Measurements from ENCODE around the gene NOTCH4.
"Not testable (repeated sequence)": the region's sequence is repeated elsewhere in the genome, so short reads cannot be mapped to it uniquely, and the experiment has no call there.

The NOTCH4 gene

GRCh38 chr6:32215617-32216016 is 8.2 kb downstream of the NOTCH4 start:
- H3K9ac ChIP-seq (ENCODE audit: low read depth, low read length): no peak overlapping the region
- no peak overlapping the region for H3K4me2 ChIP-seq (ENCODE audit: low read length)
- peaks cover 34% of the 10 kb centered on the region for H3K27me3 ChIP-seq (ENCODE audit: control insufficient read depth, insufficient read depth, low read length)
- H3K4me3 ChIP-seq (ENCODE audit: low read length): no peak overlapping the region
- no peaks in the 10 kb centered on the region for H3K36me3 ChIP-seq (ENCODE audit: insufficient read depth, low read length)
- H3K4me1 ChIP-seq (ENCODE audit: control insufficient read depth, insufficient read depth, low read length): no peaks in the 10 kb centered on the region
- no peaks in the 10 kb centered on the region for H3K9me3 ChIP-seq (replicated peaks; ENCODE audit: low read length)

GRCh38 chr6:32214126-32214525 is 9.7 kb downstream of the NOTCH4 start:
- H3K4me1 ChIP-seq (ENCODE audit: control insufficient read depth, insufficient read depth, low read length): no peaks in the 10 kb centered on the region
- peaks cover 25% of the 10 kb centered on the region for H3K27me3 ChIP-seq (ENCODE audit: control insufficient read depth, insufficient read depth, low read length)
- H3K36me3 ChIP-seq (ENCODE audit: insufficient read depth, low read length): no peaks in the 10 kb centered on the region
- no peak overlapping the region for H3K4me3 ChIP-seq (ENCODE audit: low read length)
- no peaks in the 10 kb centered on the region for H3K9me3 ChIP-seq (replicated peaks; ENCODE audit: low read length)
- no peak overlapping the region for H3K9ac ChIP-seq (ENCODE audit: low read depth, low read length)
- H3K4me2 ChIP-seq (ENCODE audit: low read length): no peak overlapping the region

GRCh38 chr6:32213649-32214048 is 10.2 kb downstream of the NOTCH4 start:
- H3K4me1 ChIP-seq (ENCODE audit: control insufficient read depth, insufficient read depth, low read length): no peaks in the 10 kb centered on the region
- no peak overlapping the region for H3K4me3 ChIP-seq (ENCODE audit: low read length)
- H3K4me2 ChIP-seq (ENCODE audit: low read length): no peak overlapping the region
- H3K36me3 ChIP-seq (ENCODE audit: insufficient read depth, low read length): no peaks in the 10 kb centered on the region
- no peaks in the 10 kb centered on the region for H3K9me3 ChIP-seq (replicated peaks; ENCODE audit: low read length)
- H3K9ac ChIP-seq (ENCODE audit: low read depth, low read length): no peak overlapping the region
- H3K27me3 ChIP-seq (ENCODE audit: control insufficient read depth, insufficient read depth, low read length): peaks cover 27% of the 10 kb centered on the region

GRCh38 chr6:32212076-32212760 is 11.6 kb downstream of the NOTCH4 start:
- Histone ChIP-seq H3K4me3 (ENCODE audit: low read length) (no peak overlapping the region), H3K27me3 (ENCODE audit: control insufficient read depth, insufficient read depth, low read length) (peaks cover 22% of the 10 kb centered on the region)

GRCh38 chr6:32211432-32211831 is 12.4 kb downstream of the NOTCH4 start:
- peaks cover 22% of the 10 kb centered on the region for H3K27me3 ChIP-seq (ENCODE audit: control insufficient read depth, insufficient read depth, low read length)
- H3K36me3 ChIP-seq (ENCODE audit: insufficient read depth, low read length); H3K4me2 ChIP-seq (ENCODE audit: low read length); H3K4me1 ChIP-seq (ENCODE audit: control insufficient read depth, insufficient read depth, low read length); H3K9me3 ChIP-seq (replicated peaks; ENCODE audit: low read length); H3K9ac ChIP-seq (ENCODE audit: low read depth, low read length); H3K4me3 ChIP-seq (ENCODE audit: low read length): not testable (repeated sequence)

More at GRCh38 chr6:32212076-32212760, 11.6 kb downstream of the NOTCH4 start:
- Histone ChIP-seq H3K4me2 (ENCODE audit: low read length) (no peak overlapping the region), H3K36me3 (ENCODE audit: insufficient read depth, low read length) (no peaks in the 10 kb centered on the region), H3K9me3 (replicated peaks; ENCODE audit: low read length) (no peaks in the 10 kb centered on the region), H3K9ac (ENCODE audit: low read depth, low read length) (no peak overlapping the region), H3K4me1 (ENCODE audit: control insufficient read depth, insufficient read depth, low read length) (no peaks in the 10 kb centered on the region)

- Histone ChIP-seq H3K4me3 (ENCODE audit: low read length) (no peak overlapping the region), H3K36me3 (ENCODE audit: insufficient read depth, low read length) (no peaks in the 10 kb centered on the region), H3K9me3 (replicated peaks; ENCODE audit: low read length) (no peaks in the 10 kb centered on the region)
Measured at GRCh38 chr6:32210191-32210601, 13.7 kb downstream of the NOTCH4 start.

GRCh38 chr6:32208996-32209395 is 14.9 kb downstream of the NOTCH4 start:
- H3K27me3 ChIP-seq (ENCODE audit: control insufficient read depth, insufficient read depth, low read length): peaks cover 20% of the 10 kb centered on the region
- no peak overlapping the region for H3K9ac ChIP-seq (ENCODE audit: low read depth, low read length)
- no peaks in the 10 kb centered on the region for H3K9me3 ChIP-seq (replicated peaks; ENCODE audit: low read length)
- no peaks in the 10 kb centered on the region for H3K4me1 ChIP-seq (ENCODE audit: control insufficient read depth, insufficient read depth, low read length)
- H3K36me3 ChIP-seq (ENCODE audit: insufficient read depth, low read length): no peaks in the 10 kb centered on the region
- no peak overlapping the region for H3K4me2 ChIP-seq (ENCODE audit: low read length)
- H3K4me3 ChIP-seq (ENCODE audit: low read length): no peak overlapping the region

More at GRCh38 chr6:32210191-32210601, 13.7 kb downstream of the NOTCH4 start:
- Histone ChIP-seq H3K27me3 (ENCODE audit: control insufficient read depth, insufficient read depth, low read length) (peaks cover 18% of the 10 kb centered on the region), H3K9ac (ENCODE audit: low read depth, low read length) (no peak overlapping the region), H3K4me2 (ENCODE audit: low read length) (no peak overlapping the region), H3K4me1 (ENCODE audit: control insufficient read depth, insufficient read depth, low read length) (no peaks in the 10 kb centered on the region)

- Histone ChIP-seq H3K9me3 (replicated peaks; ENCODE audit: low read length) (no peaks in the 10 kb centered on the region), H3K4me2 (ENCODE audit: low read length) (no peak overlapping the region), H3K36me3 (ENCODE audit: insufficient read depth, low read length) (no peaks in the 10 kb centered on the region), H3K9ac (ENCODE audit: low read depth, low read length) (no peak overlapping the region), H3K27me3 (ENCODE audit: control insufficient read depth, insufficient read depth, low read length) (peaks cover 18% of the 10 kb centered on the region), H3K4me1 (ENCODE audit: control insufficient read depth, insufficient read depth, low read length) (no peaks in the 10 kb centered on the region), H3K4me3 (ENCODE audit: low read length) (no peak overlapping the region)
Measured at GRCh38 chr6:32204268-32204715, 19.6 kb downstream of the NOTCH4 start.

GRCh38 chr6:32203426-32204267 is 20.2 kb downstream of the NOTCH4 start:
- H3K4me3 ChIP-seq (ENCODE audit: low read length): no peak overlapping the region
- H3K9me3 ChIP-seq (replicated peaks; ENCODE audit: low read length): no peaks in the 10 kb centered on the region
- no peaks in the 10 kb centered on the region for H3K36me3 ChIP-seq (ENCODE audit: insufficient read depth, low read length)

GRCh38 chr6:32202186-32202585 is 21.7 kb downstream of the NOTCH4 start:
- no peak overlapping the region for H3K9ac ChIP-seq (ENCODE audit: low read depth, low read length)
- no peak overlapping the region for H3K4me2 ChIP-seq (ENCODE audit: low read length)
- no peaks in the 10 kb centered on the region for H3K36me3 ChIP-seq (ENCODE audit: insufficient read depth, low read length)
- peaks cover 13% of the 10 kb centered on the region for H3K27me3 ChIP-seq (ENCODE audit: control insufficient read depth, insufficient read depth, low read length)
- H3K4me3 ChIP-seq (ENCODE audit: low read length): no peak overlapping the region
- H3K9me3 ChIP-seq (replicated peaks; ENCODE audit: low read length): no peaks in the 10 kb centered on the region
- peaks cover under 1% of the 10 kb centered on the region for H3K4me1 ChIP-seq (ENCODE audit: control insufficient read depth, insufficient read depth, low read length)

More at GRCh38 chr6:32203426-32204267, 20.2 kb downstream of the NOTCH4 start:
- no peaks in the 10 kb centered on the region for H3K4me1 ChIP-seq (ENCODE audit: control insufficient read depth, insufficient read depth, low read length)
- H3K4me2 ChIP-seq (ENCODE audit: low read length): no peak overlapping the region
- H3K27me3 ChIP-seq (ENCODE audit: control insufficient read depth, insufficient read depth, low read length): peaks cover 15% of the 10 kb centered on the region
- no peak overlapping the region for H3K9ac ChIP-seq (ENCODE audit: low read depth, low read length)

- Histone ChIP-seq H3K27me3 (ENCODE audit: control insufficient read depth, insufficient read depth, low read length) (peaks cover 13% of the 10 kb centered on the region), H3K9ac (ENCODE audit: low read depth, low read length) (no peak overlapping the region), H3K4me3 (ENCODE audit: low read length) (no peak overlapping the region), H3K4me1 (ENCODE audit: control insufficient read depth, insufficient read depth, low read length) (peaks cover 10% of the 10 kb centered on the region), H3K4me2 (ENCODE audit: low read length) (no peak overlapping the region), H3K36me3 (ENCODE audit: insufficient read depth, low read length) (no peaks in the 10 kb centered on the region), H3K9me3 (replicated peaks; ENCODE audit: low read length) (no peaks in the 10 kb centered on the region)
Measured at GRCh38 chr6:32200711-32201475, 23.0 kb downstream of the NOTCH4 start.

Measured in skeletal muscle satellite cell (primary cell).